Keratinocyte (primary cell): Measurements from ENCODE around the gene TMEM231.

ENCODE experiments used
- EZH2 ChIP-seq: IDR thresholded peaks from one replicate; pipeline ENCODE4 v1.6.1; 2012; ENCODE audit warnings: inconsistent platforms, mild to moderate bottlenecking, low read length, moderate library complexity
- TF ChIP-seq, protein P1 (sequence below), 3 experiments: IDR thresholded peaks in 1 of 3; conservative IDR thresholded peaks in 1 of 3; optimal IDR thresholded peaks in 1 of 3; 2 replicates in 2 of 3; 3 replicates in 1 of 3; pipeline versions ENCODE3 to v1.5.1; 2011; ENCODE audit warnings: low read length in 3 of 3, mild to moderate bottlenecking in 3 of 3, moderate library complexity in 2 of 3, control low read depth in 1 of 3, inconsistent platforms in 1 of 3; ENCODE audit not compliant: insufficient read depth in 2 of 3; ENCODE audit errors: extremely low read depth in 1 of 3

- TF ChIP-seq, protein P1, sequence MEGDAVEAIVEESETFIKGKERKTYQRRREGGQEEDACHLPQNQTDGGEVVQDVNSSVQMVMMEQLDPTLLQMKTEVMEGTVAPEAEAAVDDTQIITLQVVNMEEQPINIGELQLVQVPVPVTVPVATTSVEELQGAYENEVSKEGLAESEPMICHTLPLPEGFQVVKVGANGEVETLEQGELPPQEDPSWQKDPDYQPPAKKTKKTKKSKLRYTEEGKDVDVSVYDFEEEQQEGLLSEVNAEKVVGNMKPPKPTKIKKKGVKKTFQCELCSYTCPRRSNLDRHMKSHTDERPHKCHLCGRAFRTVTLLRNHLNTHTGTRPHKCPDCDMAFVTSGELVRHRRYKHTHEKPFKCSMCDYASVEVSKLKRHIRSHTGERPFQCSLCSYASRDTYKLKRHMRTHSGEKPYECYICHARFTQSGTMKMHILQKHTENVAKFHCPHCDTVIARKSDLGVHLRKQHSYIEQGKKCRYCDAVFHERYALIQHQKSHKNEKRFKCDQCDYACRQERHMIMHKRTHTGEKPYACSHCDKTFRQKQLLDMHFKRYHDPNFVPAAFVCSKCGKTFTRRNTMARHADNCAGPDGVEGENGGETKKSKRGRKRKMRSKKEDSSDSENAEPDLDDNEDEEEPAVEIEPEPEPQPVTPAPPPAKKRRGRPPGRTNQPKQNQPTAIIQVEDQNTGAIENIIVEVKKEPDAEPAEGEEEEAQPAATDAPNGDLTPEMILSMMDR (optimal IDR thresholded peaks at IDR 0.05 in 1 of 3, IDR thresholded peaks at IDR 0.05 in 1 of 3, conservative IDR thresholded peaks at IDR 0.05 in 1 of 3; ENCODE audit: extremely low read depth in 1 of 3, insufficient read depth in 2 of 3, low read length in 3 of 3) = no peak
- TF ChIP-seq EZH2 = no peak
Measured at GRCh38 chr16:75603241-75603640, 47.2 kb upstream of the TMEM231 start.
